Gastrocnemius medialis (tissue), 4 donors: ENCODE measurements around the gene PCDHB12. TPM values are rescaled to one million over a fixed set of nuclear protein-coding genes. Genes with fewer than 3 reads are reported as not detected.
"Not testable (repeated sequence)": the region's sequence is repeated elsewhere in the genome, so short reads cannot be mapped to it uniquely, and the experiment has no call there.

Experiments used
- ATAC-seq, 2 donors: fragments of 150-250 bp; one replicate each; pipeline ENCODE4 v1.9.1; 2016
- DNase-seq, 2 donors: peaks; one replicate each; pipeline ENCODE4 v3.0.0-alpha.2; 2019
- H3K27ac ChIP-seq, 4 donors: fragments of 200-600 bp; sonication (generic); 1 replicate in 1 of 4; 2 replicates in 3 of 4; pipeline ENCODE4 v1.5.1; 2016 to 2018; ENCODE audit warnings: mild to moderate bottlenecking in 2 of 4, moderate library complexity in 1 of 4
- H3K27me3 ChIP-seq, 3 donors: fragments of 200-600 bp; sonication (generic) in 2 of 3; 1 replicate in 1 of 3; 2 replicates in 2 of 3; pipeline versions ENCODE4 v1.5.1 to v1.6.0; 2016 to 2019; ENCODE audit warnings: mild to moderate bottlenecking in 1 of 3, moderate library complexity in 1 of 3
- H3K36me3 ChIP-seq, 2 donors: fragments of 200-600 bp; sonication (generic) in 1 of 2; one replicate each; pipeline ENCODE4 v1.5.1; 2017 to 2018
- H3K4me1 ChIP-seq, 2 donors: fragments of 200-600 bp; sonication (generic) in 1 of 2; one replicate each; pipeline ENCODE4 v1.5.1; 2016 to 2017; ENCODE audit warnings: mild to moderate bottlenecking in 2 of 2
- H3K4me3 ChIP-seq, 4 donors: fragments of 200-600 bp; sonication (generic) in 3 of 4; 1 replicate in 1 of 4; 2 replicates in 3 of 4; pipeline ENCODE4 v1.5.1; 2016 to 2019; ENCODE audit warnings: mild to moderate bottlenecking in 2 of 4
- H3K9me3 ChIP-seq, 3 donors: fragments of 200-600 bp; sonication (generic) in 2 of 3; 1 replicate in 1 of 3; 2 replicates in 2 of 3; pipeline ENCODE4 v1.5.1; 2016 to 2019
- POLR2A ChIP-seq, 2 donors: fragments of 450-650 bp; IDR thresholded peaks; one replicate each; pipeline ENCODE4 v1.6.1; 2017; ENCODE audit warnings: antibody characterized with exemption in 2 of 2, mild to moderate bottlenecking in 2 of 2, moderate library complexity in 2 of 2
- in situ Hi-C, 4 donors: fragments of 200-750 bp; cut with MboI; loops; one replicate each; pipeline versions ENCODE4 v1.15.0 to v1.8.0; 2017; ENCODE audit warnings: low sequenced_read_pairs in 4 of 4
- intact Hi-C: fragments of 100-400 bp; cut with DNase I; formaldehyde crosslinking; loops from one replicate; pipeline ENCODE4 v1.15.1; 2023; ENCODE audit warnings: low total_unique reads
- total RNA-seq, 4 donors: library from RNA; depleted of rRNA; stranded (reverse); fragments of >200 nt; gene quantifications; one replicate each; pipeline versions ENCODE4 v1.1.0 to v1.2.3, GENCODE V29; 2016
- TF ChIP-seq, protein P1 (sequence below), 5 experiments: fragments of 450-650 bp in 3 of 5; fragments of 200-600 bp in 2 of 5; sonication (generic) in 2 of 5; IDR thresholded peaks in 4 of 5; conservative IDR thresholded peaks in 1 of 5; 1 replicate in 4 of 5; 2 replicates in 1 of 5; pipeline ENCODE4 v1.5.1; 2016 to 2019; ENCODE audit warnings: antibody characterized with exemption in 5 of 5, mild to moderate bottlenecking in 3 of 5, moderate library complexity in 3 of 5

PCDHB12 gene
- total RNA-seq, 4 donors from 2014 or later, result 0.41 to 1.1 (median 0.59) TPM

DNA sequence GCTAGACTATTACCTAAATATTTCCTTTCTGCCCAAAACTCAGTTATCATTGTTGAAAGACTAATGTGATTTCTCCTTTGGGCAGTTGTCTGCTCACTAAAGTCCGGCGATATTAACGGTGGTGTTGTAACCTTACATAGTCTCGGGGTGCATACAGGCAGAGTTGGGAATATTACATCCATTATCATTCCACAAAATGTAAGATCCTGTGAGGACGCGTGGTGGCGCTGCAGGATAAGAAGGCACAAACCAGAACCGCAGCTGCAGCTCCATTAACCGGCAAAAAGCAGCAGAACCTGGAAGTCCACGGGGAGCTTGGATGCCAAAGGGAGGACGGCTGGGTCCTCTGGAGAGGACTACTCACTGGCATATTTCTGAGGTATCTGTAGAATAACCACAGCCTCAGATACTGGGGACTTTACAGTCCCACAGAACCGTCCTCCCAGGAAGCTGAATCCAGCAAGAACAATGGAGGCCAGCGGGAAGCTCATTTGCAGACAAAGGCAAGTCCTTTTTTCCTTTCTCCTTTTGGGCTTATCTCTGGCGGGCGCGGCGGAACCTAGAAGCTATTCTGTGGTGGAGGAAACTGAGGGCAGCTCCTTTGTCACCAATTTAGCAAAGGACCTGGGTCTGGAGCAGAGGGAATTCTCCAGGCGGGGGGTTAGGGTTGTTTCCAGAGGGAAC lies 5.3 kb downstream of the PCDHB12 start, which contains the start of gene PCDHB13:
PCDHB13 (plus strand) TSS at position 264 of the 684 bp plus-strand sequence; CDS start at position 469, 205 bp downstream.
- in situ Hi-C loops, result loop anchor here in 2 of 4 donors (25.0 kb wide), 1 partner anchor 349 kb away; no protein-coding TSS in a partner anchor
- H3K36me3 ChIP-seq, H3K27ac ChIP-seq, H3K4me3 ChIP-seq, intact Hi-C loops, H3K4me1 ChIP-seq: not testable (repeated sequence)
- ATAC-seq, result peak in 1 of 2 donors; percentile 36
- H3K9me3 ChIP-seq, result peaks cover 0 to 19% (median 3%) of the 10 kb centered on the region in 3 donors
- peak in 1 of 2 donors; percentile 25 for DNase-seq
- peaks cover under 1 to 11% (median 5%) of the 10 kb centered on the region in 3 donors for H3K27me3 ChIP-seq

DNA sequence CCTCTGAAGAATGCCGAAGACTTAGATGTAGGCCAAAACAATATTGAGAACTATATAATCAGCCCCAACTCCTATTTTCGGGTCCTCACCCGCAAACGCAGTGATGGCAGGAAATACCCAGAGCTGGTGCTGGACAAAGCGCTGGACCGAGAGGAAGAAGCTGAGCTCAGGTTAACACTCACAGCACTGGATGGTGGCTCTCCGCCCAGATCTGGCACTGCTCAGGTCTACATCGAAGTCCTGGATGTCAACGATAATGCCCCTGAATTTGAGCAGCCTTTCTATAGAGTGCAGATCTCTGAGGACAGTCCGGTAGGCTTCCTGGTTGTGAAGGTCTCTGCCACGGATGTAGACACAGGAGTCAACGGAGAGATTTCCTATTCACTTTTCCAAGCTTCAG lies 6.1 kb downstream of the PCDHB12 start:
- H3K27ac ChIP-seq, H3K4me3 ChIP-seq, H3K36me3 ChIP-seq, H3K27me3 ChIP-seq, DNase-seq, intact Hi-C loops, ATAC-seq, H3K4me1 ChIP-seq: not testable (repeated sequence)
- in situ Hi-C loops, result loop anchor here in 2 of 4 donors (25.0 kb wide), 1 partner anchor 348 kb away; no protein-coding TSS in a partner anchor
- peaks cover 0 to 18% (median 3%) of the 10 kb centered on the region in 3 donors for H3K9me3 ChIP-seq

DNA sequence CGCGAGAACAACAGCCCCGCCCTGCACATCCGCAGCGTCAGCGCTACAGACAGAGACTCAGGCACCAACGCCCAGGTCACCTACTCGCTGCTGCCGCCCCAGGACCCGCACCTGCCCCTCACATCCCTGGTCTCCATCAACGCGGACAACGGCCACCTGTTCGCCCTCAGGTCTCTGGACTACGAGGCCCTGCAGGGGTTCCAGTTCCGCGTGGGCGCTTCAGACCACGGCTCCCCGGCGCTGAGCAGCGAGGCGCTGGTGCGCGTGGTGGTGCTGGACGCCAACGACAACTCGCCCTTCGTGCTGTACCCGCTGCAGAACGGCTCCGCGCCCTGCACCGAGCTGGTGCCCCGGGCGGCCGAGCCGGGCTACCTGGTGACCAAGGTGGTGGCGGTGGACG lies 7.0 kb downstream of the PCDHB12 start:
- H3K4me1 ChIP-seq, DNase-seq, H3K4me3 ChIP-seq, H3K27ac ChIP-seq, ATAC-seq, H3K36me3 ChIP-seq, H3K27me3 ChIP-seq, intact Hi-C loops: not testable (repeated sequence)
- H3K9me3 ChIP-seq, result peaks cover 0 to 18% (median 3%) of the 10 kb centered on the region in 3 donors
- in situ Hi-C loops, result loop anchor here in 2 of 4 donors (25.0 kb wide), 1 partner anchor 347 kb away; no protein-coding TSS in a partner anchor

DNA sequence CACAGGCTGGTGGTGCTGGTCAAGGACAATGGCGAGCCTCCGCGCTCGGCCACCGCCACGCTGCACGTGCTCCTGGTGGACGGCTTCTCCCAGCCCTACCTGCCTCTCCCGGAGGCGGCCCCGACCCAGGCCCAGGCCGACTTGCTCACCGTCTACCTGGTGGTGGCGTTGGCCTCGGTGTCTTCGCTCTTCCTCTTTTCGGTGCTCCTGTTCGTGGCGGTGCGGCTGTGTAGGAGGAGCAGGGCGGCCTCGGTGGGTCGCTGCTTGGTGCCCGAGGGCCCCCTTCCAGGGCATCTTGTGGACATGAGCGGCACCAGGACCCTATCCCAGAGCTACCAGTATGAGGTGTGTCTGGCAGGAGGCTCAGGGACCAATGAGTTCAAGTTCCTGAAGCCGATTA lies 7.5 kb downstream of the PCDHB12 start:
- H3K4me3 ChIP-seq, ATAC-seq, H3K4me1 ChIP-seq, intact Hi-C loops, H3K27me3 ChIP-seq, H3K36me3 ChIP-seq, H3K27ac ChIP-seq, DNase-seq: not testable (repeated sequence)
- peaks cover 0 to 15% (median 3%) of the 10 kb centered on the region in 3 donors for H3K9me3 ChIP-seq
- in situ Hi-C loops, result loop anchor here in 2 of 4 donors (25.0 kb wide), 1 partner anchor 346 kb away; no protein-coding TSS in a partner anchor

DNA sequence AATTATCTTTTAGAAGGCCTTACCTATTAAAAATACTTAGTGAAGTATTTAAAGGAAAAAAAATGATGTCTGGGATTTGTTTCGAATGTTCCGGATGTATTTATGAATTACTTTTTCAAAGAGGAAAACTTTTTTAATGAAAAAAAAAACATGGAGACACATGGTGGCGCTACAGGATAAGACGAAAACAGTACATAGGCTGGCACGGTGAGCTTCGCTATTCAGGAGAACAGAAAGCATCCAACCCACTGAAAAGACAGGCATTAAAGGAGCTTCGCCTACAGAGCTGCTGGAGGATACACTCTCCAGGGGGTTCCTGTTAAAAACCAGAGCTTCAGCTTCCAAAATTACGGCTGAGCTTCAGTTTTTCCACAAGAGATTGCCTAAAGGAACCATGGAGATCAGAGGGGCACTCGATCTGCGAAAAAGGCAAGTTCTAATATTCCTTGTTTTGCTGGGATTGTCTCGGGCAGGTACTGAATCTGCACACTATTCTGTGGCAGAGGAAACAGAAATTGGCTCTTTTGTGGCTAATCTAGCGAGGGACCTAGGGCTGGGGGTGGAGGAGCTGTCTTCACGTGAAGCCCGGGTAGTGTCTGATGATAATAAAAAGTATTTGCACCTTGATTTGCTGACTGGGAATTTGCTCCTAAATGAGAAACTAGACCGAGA lies 14.7 kb downstream of the PCDHB12 start, which contains the start of gene PCDHB14:
PCDHB14 (plus strand) TSS at position 232 of the 672 bp plus-strand sequence; CDS start at position 395, 163 bp downstream.
- intact Hi-C loops, result no loop called here
- DNase-seq (no peak), ATAC-seq (peak in 1 of 2 donors; percentile 61)
- TF ChIP-seq, protein P1, sequence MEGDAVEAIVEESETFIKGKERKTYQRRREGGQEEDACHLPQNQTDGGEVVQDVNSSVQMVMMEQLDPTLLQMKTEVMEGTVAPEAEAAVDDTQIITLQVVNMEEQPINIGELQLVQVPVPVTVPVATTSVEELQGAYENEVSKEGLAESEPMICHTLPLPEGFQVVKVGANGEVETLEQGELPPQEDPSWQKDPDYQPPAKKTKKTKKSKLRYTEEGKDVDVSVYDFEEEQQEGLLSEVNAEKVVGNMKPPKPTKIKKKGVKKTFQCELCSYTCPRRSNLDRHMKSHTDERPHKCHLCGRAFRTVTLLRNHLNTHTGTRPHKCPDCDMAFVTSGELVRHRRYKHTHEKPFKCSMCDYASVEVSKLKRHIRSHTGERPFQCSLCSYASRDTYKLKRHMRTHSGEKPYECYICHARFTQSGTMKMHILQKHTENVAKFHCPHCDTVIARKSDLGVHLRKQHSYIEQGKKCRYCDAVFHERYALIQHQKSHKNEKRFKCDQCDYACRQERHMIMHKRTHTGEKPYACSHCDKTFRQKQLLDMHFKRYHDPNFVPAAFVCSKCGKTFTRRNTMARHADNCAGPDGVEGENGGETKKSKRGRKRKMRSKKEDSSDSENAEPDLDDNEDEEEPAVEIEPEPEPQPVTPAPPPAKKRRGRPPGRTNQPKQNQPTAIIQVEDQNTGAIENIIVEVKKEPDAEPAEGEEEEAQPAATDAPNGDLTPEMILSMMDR (IDR thresholded peaks at IDR 0.05 in 4 of 5, conservative IDR thresholded peaks at IDR 0.05 in 1 of 5), result peak in 1 of 5 experiments; percentile 29
- no peak for TF ChIP-seq POLR2A (IDR thresholded peaks at IDR 0.05)
- in situ Hi-C loops, result loop anchor here in 2 of 4 donors (25.0 kb wide), 1 partner anchor 339 kb away; no protein-coding TSS in a partner anchor
- H3K9me3 ChIP-seq, result peaks cover 0 to 4% (median 4%) of the 10 kb centered on the region in 3 donors
- H3K36me3 ChIP-seq, result no peaks in the 10 kb centered on the region
- H3K27ac ChIP-seq, result no peak within 1 kb of the TSS
- H3K4me3 ChIP-seq, result peak within 1 kb of the TSS; percentile 3 to 47 (median 28)
- H3K27me3 ChIP-seq, result peaks cover 0 to 17% (median 0%) of the 10 kb centered on the region in 3 donors
- no peaks in the 10 kb centered on the region for H3K4me1 ChIP-seq

DNA sequence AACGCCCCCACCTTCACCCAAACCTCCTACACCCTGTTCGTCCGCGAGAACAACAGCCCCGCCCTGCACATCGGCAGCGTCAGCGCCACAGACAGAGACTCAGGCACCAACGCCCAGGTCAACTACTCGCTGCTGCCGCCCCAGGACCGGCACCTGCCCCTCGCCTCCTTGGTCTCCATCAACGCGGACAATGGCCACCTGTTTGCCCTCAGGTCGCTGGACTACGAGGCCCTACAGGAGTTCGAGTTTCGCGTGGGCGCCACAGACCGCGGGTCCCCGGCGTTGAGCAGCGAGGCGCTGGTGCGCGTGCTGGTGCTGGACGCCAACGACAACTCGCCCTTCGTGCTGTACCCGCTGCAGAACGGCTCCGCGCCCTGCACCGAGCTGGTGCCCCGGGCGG lies 16.3 kb downstream of the PCDHB12 start:
- peaks cover 0 to 17% (median 0%) of the 10 kb centered on the region in 3 donors for H3K27me3 ChIP-seq
- ATAC-seq, H3K36me3 ChIP-seq, H3K27ac ChIP-seq, H3K9me3 ChIP-seq, H3K4me1 ChIP-seq, DNase-seq, intact Hi-C loops: not testable (repeated sequence)
- peak overlapping the region in 1 of 4 donors; percentile 47 for H3K4me3 ChIP-seq
- in situ Hi-C loops, result loop anchor here in 2 of 4 donors (25.0 kb wide), 1 partner anchor 337 kb away; no protein-coding TSS in a partner anchor

DNA sequence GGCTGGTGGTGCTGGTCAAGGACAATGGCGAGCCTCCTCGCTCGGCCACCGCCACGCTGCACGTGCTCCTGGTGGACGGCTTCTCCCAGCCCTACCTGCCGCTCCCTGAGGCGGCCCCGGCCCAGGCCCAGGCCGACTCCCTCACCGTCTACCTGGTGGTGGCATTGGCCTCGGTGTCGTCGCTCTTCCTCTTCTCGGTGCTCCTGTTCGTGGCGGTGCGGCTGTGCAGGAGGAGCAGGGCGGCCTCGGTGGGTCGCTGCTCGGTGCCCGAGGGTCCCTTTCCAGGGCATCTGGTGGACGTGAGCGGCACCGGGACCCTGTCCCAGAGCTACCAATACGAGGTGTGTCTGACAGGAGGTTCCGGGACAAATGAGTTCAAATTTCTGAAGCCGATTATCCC lies 16.9 kb downstream of the PCDHB12 start:
- H3K27ac ChIP-seq, DNase-seq, ATAC-seq, H3K4me3 ChIP-seq, intact Hi-C loops, H3K36me3 ChIP-seq, in situ Hi-C loops, H3K4me1 ChIP-seq: not testable (repeated sequence)
- H3K27me3 ChIP-seq, result peaks cover 0 to 17% (median 0%) of the 10 kb centered on the region in 3 donors
- H3K9me3 ChIP-seq, result peaks cover 0 to 12% (median 4%) of the 10 kb centered on the region in 3 donors
